ENCODE measurements around the gene HBG1.
"Not testable (repeated sequence)": the region's sequence is repeated elsewhere in the genome, so short reads cannot be mapped to it uniquely, and the experiment has no call there.

The HBG1 gene

GRCh38 chr11:5276697-5277096, 27.0 kb upstream of the HBG1 start:
- no peak for DNase-seq

- DNase-seq: no peak
Measured at GRCh38 chr11:5275369-5276110, 25.9 kb upstream of the HBG1 start.

GRCh38 chr11:5274395-5274794, 24.7 kb upstream of the HBG1 start:
- DNase-seq: no peak

- no peak for DNase-seq
Measured at GRCh38 chr11:5272395-5273017, 22.8 kb upstream of the HBG1 start.

- DNase-seq: no peak
Measured at GRCh38 chr11:5269715-5270147, 20.1 kb upstream of the HBG1 start, which contains the start of gene HBE1. HBE1 (minus strand) TSS chr11:5269945; CDS start chr11:5269890, 55 bp downstream.

- no peak for DNase-seq
Measured at GRCh38 chr11:5267033-5267563, 17.4 kb upstream of the HBG1 start.

- DNase-seq: no peak
Measured at GRCh38 chr11:5266609-5267008, 17.0 kb upstream of the HBG1 start.

- no peak for DNase-seq
Measured at GRCh38 chr11:5265832-5266231, 16.2 kb upstream of the HBG1 start.

GRCh38 chr11:5258543-5259262, 9.0 kb upstream of the HBG1 start:
- no peak for DNase-seq

GRCh38 chr11:5257296-5257695, 7.6 kb upstream of the HBG1 start:
- no peak for DNase-seq

GRCh38 chr11:5254646-5255413, 5.2 kb upstream of the HBG1 start, which contains the start of gene HBG2:
HBG2 (minus strand) TSS chr11:5254781; CDS start chr11:5254728, 53 bp downstream.
- not testable (repeated sequence) for DNase-seq

GRCh38 chr11:5254023-5254422, 4.4 kb upstream of the HBG1 start:
- not testable (repeated sequence) for DNase-seq

GRCh38 chr11:5253440-5253839, 3.8 kb upstream of the HBG1 start:
- not testable (repeated sequence) for DNase-seq

- DNase-seq: no peak
Measured at GRCh38 chr11:5252919-5253265, 3.2 kb upstream of the HBG1 start.

GRCh38 chr11:5252192-5252918, 2.7 kb upstream of the HBG1 start:
- DNase-seq: no peak

- DNase-seq: no peak
Measured at GRCh38 chr11:5251746-5252145, 2.1 kb upstream of the HBG1 start.

GRCh38 chr11:5250543-5251204, 1.0 kb upstream of the HBG1 start:
- no peak for DNase-seq

- not testable (repeated sequence) for DNase-seq
Measured at GRCh38 chr11:5248498-5248897, 1.2 kb downstream of the HBG1 start.

- no peak for DNase-seq
Measured at GRCh38 chr11:5247472-5248192, 2.0 kb downstream of the HBG1 start.

- DNase-seq: no peak
Measured at GRCh38 chr11:5246772-5247471, 2.7 kb downstream of the HBG1 start.

Data from T-helper 1 cell (primary cell).